Sigmoid colon (tissue), 7 donors: ENCODE measurements around the gene CAST. TPM values are rescaled to one million over a fixed set of nuclear protein-coding genes. Genes with fewer than 3 reads are reported as not detected.
"Not testable (repeated sequence)": the region's sequence is repeated elsewhere in the genome, so short reads cannot be mapped to it uniquely, and the experiment has no call there.

Source experiments
- DNase-seq: peaks from one replicate; pipeline ENCODE4 v3.0.0-alpha.2; 2019
- H3K27ac ChIP-seq, 4 donors: fragments of 200-600 bp; sonication (generic); one replicate each; pipeline ENCODE4 v1.5.1; 2016 to 2019; ENCODE audit warnings: mild to moderate bottlenecking in 1 of 4
- H3K27me3 ChIP-seq, 3 donors: fragments of 200-600 bp; sonication (generic); one replicate each; pipeline ENCODE4 v1.5.1; 2019; ENCODE audit warnings: mild to moderate bottlenecking in 1 of 3
- H3K36me3 ChIP-seq, 4 donors: fragments of 200-600 bp; sonication (generic); one replicate each; pipeline ENCODE4 v1.5.1; 2016 to 2019
- H3K4me1 ChIP-seq, 4 donors: fragments of 200-600 bp; sonication (generic); one replicate each; pipeline ENCODE4 v1.5.1; 2017 to 2019
- H3K4me3 ChIP-seq, 4 donors: fragments of 200-600 bp; sonication (generic); one replicate each; pipeline ENCODE4 v1.5.1; 2017 to 2019; ENCODE audit warnings: mild to moderate bottlenecking in 2 of 4, moderate library complexity in 1 of 4
- H3K9me3 ChIP-seq, 4 donors: fragments of 200-600 bp in 3 of 4; sonication (generic) in 3 of 4; one replicate each; pipeline versions ENCODE4 v1.5.1 to v1.6.1; 2013 to 2019
- EP300 ChIP-seq, 4 donors: sonication (generic); formaldehyde crosslinking; IDR thresholded peaks; one replicate each; pipeline ENCODE4 v1.6.1; 2017; ENCODE audit warnings: antibody characterized with exemption in 4 of 4
- POLR2A ChIP-seq, 2 donors: fragments of 450-650 bp; IDR thresholded peaks; one replicate each; pipeline ENCODE4 v1.6.1; 2016; ENCODE audit warnings: antibody characterized with exemption in 2 of 2, mild to moderate bottlenecking in 2 of 2, moderate library complexity in 2 of 2
- POLR2AphosphoS5 ChIP-seq, 4 donors: sonication (generic); formaldehyde crosslinking; IDR thresholded peaks; one replicate each; pipeline ENCODE4 v1.6.1; 2017; ENCODE audit warnings: antibody characterized with exemption in 4 of 4
- WGBS, 2 donors: extraction: QIAGEN DNeasy Blood & Tissue Kit; methylation state at CpG; one replicate each; pipeline ENCODE4 v1.1.7; 2013; 5-methylcytosine and 5-hydroxymethylcytosine counted together
- intact Hi-C: fragments of 100-400 bp; cut with DNase I; formaldehyde crosslinking; loops from one replicate; pipeline ENCODE4 v1.15.1; 2023
- polyA plus RNA-seq, 3 donors: library from polyadenylated mRNA; stranded (reverse); fragments of 200-250 nt; gene quantifications; one replicate each; pipeline ENCODE4 v1.2.3, GENCODE V29; 2013
- total RNA-seq, 4 donors: library from RNA; depleted of rRNA; stranded (reverse); fragments of >200 nt; gene quantifications; one replicate each; pipeline ENCODE4 v1.1.0, GENCODE V29; 2016
- TF ChIP-seq, protein P1 (sequence below), 4 experiments: fragments of 450-650 bp in 3 of 4; fragments of 200-600 bp in 1 of 4; IDR thresholded peaks; one replicate each; pipeline ENCODE4 v1.5.1; 2016 to 2019; ENCODE audit warnings: antibody characterized with exemption in 4 of 4, mild to moderate bottlenecking in 3 of 4, moderate library complexity in 2 of 4
- donor health status: healthy with polysubstance abuse.
- donor health status: Bipolar disorder and iron deficiency.
- donor health status: healthy.

The CAST gene
- total and polyA plus RNA-seq, 7 donors, result 138 to 348 (median 225) TPM

DNA sequence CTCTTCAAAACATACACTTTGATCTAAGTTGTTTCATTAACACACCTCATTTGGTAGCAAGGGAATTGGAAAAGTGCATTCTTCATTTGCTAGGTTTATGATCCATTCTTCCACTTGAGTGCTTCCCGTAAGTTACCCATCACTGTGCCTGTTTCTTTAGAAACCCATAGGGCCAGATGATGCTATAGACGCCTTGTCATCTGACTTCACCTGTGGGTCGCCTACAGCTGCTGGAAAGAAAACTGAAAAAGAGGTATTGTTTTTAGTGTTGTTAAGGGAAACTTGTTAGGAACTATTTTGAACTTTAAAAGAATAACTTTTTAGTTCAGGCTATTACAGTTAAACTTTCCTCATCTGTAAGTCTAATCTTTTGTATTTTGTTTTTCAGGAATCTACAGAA is 78.9 kb downstream of the CAST start:
- H3K36me3 ChIP-seq, result peaks cover 19 to 95% (median 45%) of the 10 kb centered on the region in 4 donors

DNA sequence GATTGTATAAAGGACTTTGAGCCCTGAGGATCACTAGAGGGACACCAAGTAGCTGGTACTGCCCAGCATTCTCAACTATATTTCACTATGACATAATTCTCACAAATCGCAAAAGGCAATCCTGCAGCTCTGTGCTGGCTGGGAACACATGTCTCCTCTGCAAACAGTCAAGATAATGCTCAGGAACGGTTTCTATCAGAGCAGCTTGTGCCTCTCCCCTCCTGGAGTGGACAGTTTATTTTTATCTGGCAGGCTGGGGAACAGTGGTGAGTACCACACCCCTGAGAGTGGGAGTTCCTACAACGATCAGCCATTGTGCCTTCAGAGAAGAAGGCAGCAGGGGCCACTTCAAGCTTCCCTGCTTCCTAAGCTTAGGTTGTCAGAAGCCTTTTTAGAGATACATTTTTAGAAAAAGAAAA is 79.7 kb downstream of the CAST start:
- 16 to 44% methylated on average over 3 of the region's 3 CpGs for WGBS, 2 donors
- no peaks in the 10 kb centered on the region for H3K9me3 ChIP-seq
- H3K4me1 ChIP-seq, result peaks cover 0 to 47% (median 29%) of the 10 kb centered on the region in 4 donors
- peak overlapping the region in 2 of 4 donors; percentile 17 to 66 for H3K27ac ChIP-seq
- no peak overlapping the region for H3K4me3 ChIP-seq
- peaks cover 19 to 95% (median 45%) of the 10 kb centered on the region in 4 donors for H3K36me3 ChIP-seq
- TF ChIP-seq, protein P1, sequence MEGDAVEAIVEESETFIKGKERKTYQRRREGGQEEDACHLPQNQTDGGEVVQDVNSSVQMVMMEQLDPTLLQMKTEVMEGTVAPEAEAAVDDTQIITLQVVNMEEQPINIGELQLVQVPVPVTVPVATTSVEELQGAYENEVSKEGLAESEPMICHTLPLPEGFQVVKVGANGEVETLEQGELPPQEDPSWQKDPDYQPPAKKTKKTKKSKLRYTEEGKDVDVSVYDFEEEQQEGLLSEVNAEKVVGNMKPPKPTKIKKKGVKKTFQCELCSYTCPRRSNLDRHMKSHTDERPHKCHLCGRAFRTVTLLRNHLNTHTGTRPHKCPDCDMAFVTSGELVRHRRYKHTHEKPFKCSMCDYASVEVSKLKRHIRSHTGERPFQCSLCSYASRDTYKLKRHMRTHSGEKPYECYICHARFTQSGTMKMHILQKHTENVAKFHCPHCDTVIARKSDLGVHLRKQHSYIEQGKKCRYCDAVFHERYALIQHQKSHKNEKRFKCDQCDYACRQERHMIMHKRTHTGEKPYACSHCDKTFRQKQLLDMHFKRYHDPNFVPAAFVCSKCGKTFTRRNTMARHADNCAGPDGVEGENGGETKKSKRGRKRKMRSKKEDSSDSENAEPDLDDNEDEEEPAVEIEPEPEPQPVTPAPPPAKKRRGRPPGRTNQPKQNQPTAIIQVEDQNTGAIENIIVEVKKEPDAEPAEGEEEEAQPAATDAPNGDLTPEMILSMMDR (IDR thresholded peaks at IDR 0.05), result no peak
- TF ChIP-seq POLR2A (IDR thresholded peaks at IDR 0.05) (no peak), EP300 (IDR thresholded peaks at IDR 0.05) (no peak)
- H3K27me3 ChIP-seq, result no peaks in the 10 kb centered on the region
- DNase-seq, result no peak
- intact Hi-C loops, result no loop called here

More for the DNA sequence above, 78.9 kb downstream of the CAST start:
- Histone ChIP-seq H3K27ac (no peak overlapping the region), H3K27me3 (no peaks in the 10 kb centered on the region), H3K4me1 (peaks cover 0 to 42% (median 28%) of the 10 kb centered on the region in 4 donors), H3K9me3 (no peaks in the 10 kb centered on the region), H3K4me3 (no peak overlapping the region)
- DNase-seq, result no peak
- intact Hi-C loops, result no loop called here
- TF ChIP-seq, protein P1 (IDR thresholded peaks at IDR 0.05), result no peak
- no peak for TF ChIP-seq POLR2AphosphoS5 (IDR thresholded peaks at IDR 0.05)
- TF ChIP-seq EP300 (IDR thresholded peaks at IDR 0.05), result no peak
- no peak for TF ChIP-seq POLR2A (IDR thresholded peaks at IDR 0.05)
- WGBS, 2 donors, result 93 to 94% methylated on average over 3 of the region's 3 CpGs

DNA sequence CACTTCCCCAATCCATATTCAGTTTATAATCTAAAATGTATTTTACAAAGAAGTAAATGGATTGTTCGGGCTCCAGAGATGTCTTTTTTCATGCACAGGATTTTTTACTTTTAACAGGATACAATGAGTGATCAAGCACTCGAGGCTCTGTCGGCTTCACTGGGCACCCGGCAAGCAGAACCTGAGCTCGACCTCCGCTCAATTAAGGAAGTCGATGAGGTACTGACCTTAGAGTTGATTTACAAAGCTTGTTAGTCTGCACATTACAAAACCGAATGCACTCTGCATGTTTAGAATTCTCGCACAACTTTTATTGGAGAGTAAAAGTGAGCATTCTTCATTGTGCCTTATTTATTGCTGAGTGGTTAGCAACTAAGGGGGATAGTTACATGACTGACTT is 80.4 kb downstream of the CAST start:
- Histone ChIP-seq H3K27ac (peak overlapping the region in 3 of 4 donors; percentile 35 to 67 (median 66)), H3K36me3 (peaks cover 19 to 95% (median 47%) of the 10 kb centered on the region in 4 donors), H3K4me1 (peaks cover 0 to 51% (median 29%) of the 10 kb centered on the region in 4 donors), H3K4me3 (no peak overlapping the region), H3K27me3 (no peaks in the 10 kb centered on the region), H3K9me3 (no peaks in the 10 kb centered on the region)
- no peak for DNase-seq
- TF ChIP-seq, protein P1 (IDR thresholded peaks at IDR 0.05), result no peak
- TF ChIP-seq EP300 (IDR thresholded peaks at IDR 0.05), result no peak
- no peak for TF ChIP-seq POLR2A (IDR thresholded peaks at IDR 0.05)
- no peak for TF ChIP-seq POLR2AphosphoS5 (IDR thresholded peaks at IDR 0.05)
- 60 to 82% methylated on average over 9 of the region's 9 CpGs for WGBS, 2 donors
- intact Hi-C loops, result no loop called here

DNA sequence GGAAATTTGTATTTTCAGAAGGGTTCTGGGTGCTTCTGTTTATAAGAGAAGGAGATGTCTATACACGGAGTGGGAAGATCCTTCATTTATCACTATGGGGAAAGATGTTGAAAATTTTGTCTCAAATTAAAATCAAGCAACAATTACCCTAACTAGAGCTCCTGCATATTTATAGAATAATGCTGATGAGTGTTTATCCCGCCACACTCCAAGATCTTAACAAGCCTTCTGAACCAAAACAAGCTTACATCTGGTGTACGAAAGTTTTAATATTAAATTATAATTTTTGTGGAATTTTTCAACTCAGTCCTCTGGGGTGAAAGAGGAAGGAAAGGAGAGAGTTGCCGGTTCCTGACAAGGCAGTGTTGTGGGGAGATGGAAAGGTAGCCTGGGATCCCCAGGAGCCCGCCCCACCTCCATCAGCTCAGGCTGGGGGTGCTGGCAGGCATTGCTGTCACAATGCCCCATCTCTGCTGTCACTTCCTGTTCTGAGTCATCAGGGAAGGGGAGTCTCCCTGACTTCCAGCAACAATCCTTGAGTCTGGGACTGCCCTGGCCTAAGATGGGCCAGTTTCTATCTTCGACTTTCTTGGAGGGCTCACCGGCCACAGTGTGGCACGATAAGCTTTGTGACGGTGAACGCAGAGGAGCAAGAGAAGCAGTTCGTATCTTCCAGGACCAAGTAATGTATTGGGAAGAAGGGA is 81.0 kb downstream of the CAST start:
- Histone ChIP-seq H3K36me3 (peaks cover 19 to 95% (median 44%) of the 10 kb centered on the region in 4 donors), H3K27me3 (no peaks in the 10 kb centered on the region), H3K4me1 (peaks cover 0 to 54% (median 34%) of the 10 kb centered on the region in 4 donors), H3K9me3 (no peaks in the 10 kb centered on the region), H3K27ac (peak overlapping the region; percentile 35 to 67 (median 56)), H3K4me3 (no peak overlapping the region)
- TF ChIP-seq POLR2AphosphoS5 (IDR thresholded peaks at IDR 0.05) (peak in 1 of 4 donors; percentile 57), EP300 (IDR thresholded peaks at IDR 0.05) (no peak), POLR2A (IDR thresholded peaks at IDR 0.05) (no peak)
- intact Hi-C loops, result no loop called here
- DNase-seq, result peak; percentile 58
- 71 to 87% methylated on average over 11 of the region's 11 CpGs for WGBS, 2 donors

DNA sequence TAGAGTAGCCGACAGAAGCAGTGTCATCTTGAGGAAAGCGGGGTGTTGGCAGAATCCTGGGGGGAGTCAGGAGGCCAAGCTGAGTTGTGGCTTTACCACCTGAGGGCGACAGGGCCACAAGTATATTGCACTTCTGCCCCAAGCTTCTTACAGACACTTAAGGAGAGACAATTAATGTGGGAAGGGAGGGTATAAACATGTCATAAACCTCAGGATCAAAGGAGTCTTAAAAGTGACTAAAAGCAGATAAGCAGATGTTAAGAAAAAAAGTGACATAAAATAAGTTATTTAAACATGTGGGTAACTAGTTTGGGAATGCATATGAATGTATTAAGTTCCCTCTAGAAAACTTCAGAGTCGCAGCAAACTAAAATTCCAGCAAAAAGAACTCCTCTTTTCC is 81.6 kb downstream of the CAST start:
- no peak for DNase-seq
- Histone ChIP-seq H3K36me3 (peaks cover 19 to 95% (median 42%) of the 10 kb centered on the region in 4 donors), H3K27ac (peak overlapping the region; percentile 35 to 67 (median 56)), H3K27me3 (no peaks in the 10 kb centered on the region), H3K4me1 (peaks cover 0 to 54% (median 34%) of the 10 kb centered on the region in 4 donors), H3K4me3 (no peak overlapping the region), H3K9me3 (no peaks in the 10 kb centered on the region)
- intact Hi-C loops, result no loop called here
- WGBS, 2 donors, result 78 to 86% methylated on average over 4 of the region's 4 CpGs
- TF ChIP-seq POLR2AphosphoS5 (IDR thresholded peaks at IDR 0.05), result no peak
- no peak for TF ChIP-seq EP300 (IDR thresholded peaks at IDR 0.05)
- TF ChIP-seq, protein P1 (IDR thresholded peaks at IDR 0.05), result no peak
- no peak for TF ChIP-seq POLR2A (IDR thresholded peaks at IDR 0.05)

DNA sequence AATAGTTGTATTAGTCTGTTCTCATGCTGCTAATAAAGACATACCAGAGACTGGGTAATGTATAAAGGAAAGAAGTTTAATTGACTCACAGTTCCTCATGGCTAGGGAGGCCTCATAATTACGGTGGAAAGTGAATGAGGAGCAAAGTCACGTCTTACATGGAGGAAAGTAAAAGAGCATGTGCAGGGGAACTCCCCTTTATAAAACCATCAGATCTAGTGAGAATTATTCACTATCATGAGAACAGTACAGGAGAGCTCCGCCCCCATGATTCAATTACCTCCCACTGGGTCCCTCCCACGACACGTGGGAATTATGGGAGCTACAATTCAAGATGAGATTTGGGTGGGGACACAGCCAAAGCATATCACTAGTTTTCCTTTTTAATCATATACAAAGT is 82.0 kb downstream of the CAST start:
- 73 to 84% methylated on average over 5 of the region's 5 CpGs for WGBS, 2 donors
- H3K9me3 ChIP-seq, H3K4me3 ChIP-seq, intact Hi-C loops, DNase-seq, H3K27me3 ChIP-seq: not testable (repeated sequence)
- peaks cover 19 to 95% (median 42%) of the 10 kb centered on the region in 4 donors for H3K36me3 ChIP-seq
- H3K4me1 ChIP-seq, result peaks cover 0 to 54% (median 34%) of the 10 kb centered on the region in 4 donors
- peak overlapping the region in 3 of 4 donors; percentile 35 to 67 (median 66) for H3K27ac ChIP-seq
